Measurements from ENCODE around the gene ST7.
"Not testable (repeated sequence)": the region's sequence is repeated elsewhere in the genome, so short reads cannot be mapped to it uniquely, and the experiment has no call there.

Gene ST7

GRCh38 chr7:117243390-117243789 lies 290.1 kb downstream of the ST7 start:
- no peak for DNase-seq

- not testable (repeated sequence) for DNase-seq
Observed at GRCh38 chr7:117245703-117246102, 292.4 kb downstream of the ST7 start.

- no peak for DNase-seq
Observed at GRCh38 chr7:117247809-117248208, 294.5 kb downstream of the ST7 start.

- no peak for DNase-seq
Observed at GRCh38 chr7:117248829-117249228, 295.5 kb downstream of the ST7 start.

GRCh38 chr7:117249696-117250095 lies 296.4 kb downstream of the ST7 start:
- no peak for DNase-seq

GRCh38 chr7:117250245-117250644 lies 296.9 kb downstream of the ST7 start:
- no peak for DNase-seq

GRCh38 chr7:117250801-117251200 lies 297.5 kb downstream of the ST7 start:
- no peak for DNase-seq

GRCh38 chr7:117251687-117252086 lies 298.4 kb downstream of the ST7 start:
- no peak for DNase-seq

GRCh38 chr7:117259615-117260014 lies 306.3 kb downstream of the ST7 start:
- no peak for DNase-seq

- no peak for DNase-seq
Observed at GRCh38 chr7:117262546-117262945, 309.2 kb downstream of the ST7 start.

GRCh38 chr7:117264716-117265115 lies 311.4 kb downstream of the ST7 start:
- DNase-seq: no peak

- no peak for DNase-seq
Observed at GRCh38 chr7:117269417-117269816, 316.1 kb downstream of the ST7 start.

- DNase-seq: no peak
Observed at GRCh38 chr7:117269886-117270285, 316.6 kb downstream of the ST7 start.

GRCh38 chr7:117270371-117270770 lies 317.1 kb downstream of the ST7 start:
- DNase-seq: no peak

- no peak for DNase-seq
Observed at GRCh38 chr7:117271566-117271965, 318.3 kb downstream of the ST7 start.

GRCh38 chr7:117272017-117272759 lies 318.9 kb downstream of the ST7 start:
- no peak for DNase-seq

- no peak for DNase-seq
Observed at GRCh38 chr7:117273325-117273724, 320.0 kb downstream of the ST7 start.

- DNase-seq: no peak
Observed at GRCh38 chr7:117273814-117274225, 320.5 kb downstream of the ST7 start.

- no peak for DNase-seq
Observed at GRCh38 chr7:117274951-117275350, 321.6 kb downstream of the ST7 start.

- DNase-seq: no peak
Observed at GRCh38 chr7:117277576-117277975, 324.3 kb downstream of the ST7 start.

- DNase-seq: no peak
Observed at GRCh38 chr7:117278040-117278439, 324.7 kb downstream of the ST7 start.

GRCh38 chr7:117279203-117279602 lies 325.9 kb downstream of the ST7 start:
- no peak for DNase-seq
